HG03558 (cell line): ENCODE results near the gene DNASE2B.

Experiments
- ATAC-seq: cut with Tn5 transposase; IDR thresholded peaks from one replicate; pipeline ENCODE4 v1.9.1; 2021; ENCODE audit warnings: moderate number of reproducible peaks; ENCODE audit not compliant: unreplicated experiment; ENCODE audit errors: extremely low read depth

DNASE2B gene, protein sequence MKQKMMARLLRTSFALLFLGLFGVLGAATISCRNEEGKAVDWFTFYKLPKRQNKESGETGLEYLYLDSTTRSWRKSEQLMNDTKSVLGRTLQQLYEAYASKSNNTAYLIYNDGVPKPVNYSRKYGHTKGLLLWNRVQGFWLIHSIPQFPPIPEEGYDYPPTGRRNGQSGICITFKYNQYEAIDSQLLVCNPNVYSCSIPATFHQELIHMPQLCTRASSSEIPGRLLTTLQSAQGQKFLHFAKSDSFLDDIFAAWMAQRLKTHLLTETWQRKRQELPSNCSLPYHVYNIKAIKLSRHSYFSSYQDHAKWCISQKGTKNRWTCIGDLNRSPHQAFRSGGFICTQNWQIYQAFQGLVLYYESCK

GRCh38 chr1:84398175-84399155 lies at the start of gene DNASE2B:
TSS of gene DNASE2B (plus strand) at chr1:84398484. CDS start at chr1:84398565, 81 bp downstream.
- no peak for ATAC-seq

GRCh38 chr1:84348759-84349158 lies 49.5 kb upstream of the DNASE2B start:
- ATAC-seq, result no peak

- no peak for ATAC-seq
Observed at GRCh38 chr1:84350104-84350503, 48.2 kb upstream of the DNASE2B start.

- ATAC-seq, result no peak
Observed at GRCh38 chr1:84350550-84350949, 47.7 kb upstream of the DNASE2B start.

- ATAC-seq, result no peak
Observed at GRCh38 chr1:84352298-84353106, 45.8 kb upstream of the DNASE2B start.

- no peak for ATAC-seq
Observed at GRCh38 chr1:84353695-84354094, 44.6 kb upstream of the DNASE2B start.

DNA sequence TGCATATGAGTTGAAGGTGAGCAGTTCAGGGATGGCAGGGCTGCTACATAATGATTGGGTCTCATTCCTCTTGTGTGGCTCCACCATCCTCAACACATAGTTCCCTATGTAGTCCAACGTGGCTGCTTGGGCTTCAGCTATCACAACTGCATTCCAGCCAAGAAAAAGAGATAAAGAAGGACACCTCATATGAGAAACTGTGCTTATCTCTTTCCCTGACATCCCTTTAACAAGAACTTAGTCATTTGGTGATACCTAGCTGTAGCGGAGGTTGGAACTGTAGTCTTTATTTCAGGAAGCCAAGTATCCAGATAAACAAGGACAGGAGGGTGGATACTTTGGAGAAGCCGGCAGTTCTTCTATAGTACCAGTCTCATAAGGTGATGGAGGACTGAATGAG lies 42.7 kb upstream of the DNASE2B start:
- ATAC-seq, result no peak

DNA sequence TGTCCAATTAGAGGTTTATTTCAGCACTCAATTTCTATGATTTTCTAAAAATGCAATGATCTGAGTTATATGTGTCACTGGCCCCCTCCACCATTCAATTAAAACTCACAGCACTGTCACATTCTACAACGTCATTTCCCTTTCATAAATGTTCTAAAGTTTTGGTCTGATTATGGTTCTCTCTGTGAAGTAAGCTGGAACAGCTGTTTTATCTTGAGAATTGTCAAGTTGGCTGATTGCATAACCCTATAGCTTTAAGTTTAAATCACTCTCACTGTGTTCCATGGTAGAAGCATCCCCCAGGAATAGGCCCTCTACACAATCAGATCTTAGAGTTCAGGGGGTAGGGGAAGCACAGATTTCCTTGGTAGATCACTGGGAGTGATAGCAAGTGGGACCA lies 41.4 kb upstream of the DNASE2B start:
- no peak for ATAC-seq

DNA sequence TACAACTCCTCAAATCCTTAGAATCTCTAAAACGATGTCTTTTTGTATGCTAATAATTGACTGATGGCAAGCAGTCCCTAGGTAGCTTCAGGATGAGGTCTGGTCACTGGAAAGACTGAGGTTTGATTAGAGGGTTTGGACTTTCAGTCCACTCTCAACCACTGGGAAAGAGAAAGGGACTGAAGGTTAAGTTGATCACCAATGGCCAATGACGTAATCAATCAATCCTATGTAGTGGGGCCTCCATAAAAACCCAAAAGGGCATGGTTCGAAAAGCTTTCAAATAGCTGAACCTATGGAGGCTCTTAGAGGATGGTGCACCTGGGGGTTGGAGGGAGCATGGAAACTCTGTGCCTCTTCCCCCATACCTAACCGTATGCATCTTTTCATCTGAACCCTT lies 39.6 kb upstream of the DNASE2B start:
- ATAC-seq, result no peak

GRCh38 chr1:84360316-84360715 lies 38.0 kb upstream of the DNASE2B start:
- no peak for ATAC-seq

DNA sequence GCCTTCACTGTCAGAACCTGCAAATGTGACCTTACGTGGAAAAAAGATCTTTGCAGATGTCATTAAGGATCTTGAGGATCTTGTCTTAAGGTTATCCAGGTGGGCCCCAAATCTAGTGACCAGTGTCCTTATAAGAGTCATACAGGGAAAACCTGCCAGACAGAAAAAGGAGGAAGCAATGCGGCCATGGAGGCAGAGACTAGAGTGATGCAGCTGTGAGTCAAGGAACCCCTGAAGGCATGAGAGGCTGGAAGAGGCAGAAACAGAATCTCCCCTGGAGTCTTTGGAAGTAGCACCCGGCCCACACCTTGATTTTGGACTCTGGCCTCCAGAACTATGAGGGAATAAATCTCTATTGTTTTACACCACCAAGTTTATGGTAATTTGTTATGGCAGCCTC lies 36.5 kb upstream of the DNASE2B start:
- no peak for ATAC-seq

GRCh38 chr1:84363019-84363418 lies 35.3 kb upstream of the DNASE2B start:
- ATAC-seq, result no peak

GRCh38 chr1:84363622-84364021 lies 34.7 kb upstream of the DNASE2B start:
- no peak for ATAC-seq

GRCh38 chr1:84365225-84366221 lies 32.8 kb upstream of the DNASE2B start:
- no peak for ATAC-seq

DNA sequence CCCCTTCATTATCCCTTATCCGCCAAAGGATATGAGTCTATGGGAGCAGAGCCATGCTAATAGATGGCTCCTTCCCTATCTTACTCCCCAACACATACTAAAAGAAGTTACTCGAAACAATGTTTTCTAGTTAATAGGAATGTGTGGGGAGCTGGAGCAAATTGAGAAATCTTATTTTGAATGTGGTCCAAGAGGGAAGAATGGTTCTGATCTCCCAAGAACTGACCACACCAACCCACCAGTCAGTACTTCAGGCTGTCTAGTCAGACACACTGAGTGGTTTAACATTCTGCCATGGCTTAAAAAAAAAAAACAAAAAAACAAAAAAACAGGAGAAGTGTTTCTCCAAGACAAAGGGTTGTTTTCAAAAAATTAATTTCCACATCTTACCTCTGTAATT lies 31.5 kb upstream of the DNASE2B start:
- ATAC-seq, result no peak

GRCh38 chr1:84367219-84367618 lies 31.1 kb upstream of the DNASE2B start:
- no peak for ATAC-seq

DNA sequence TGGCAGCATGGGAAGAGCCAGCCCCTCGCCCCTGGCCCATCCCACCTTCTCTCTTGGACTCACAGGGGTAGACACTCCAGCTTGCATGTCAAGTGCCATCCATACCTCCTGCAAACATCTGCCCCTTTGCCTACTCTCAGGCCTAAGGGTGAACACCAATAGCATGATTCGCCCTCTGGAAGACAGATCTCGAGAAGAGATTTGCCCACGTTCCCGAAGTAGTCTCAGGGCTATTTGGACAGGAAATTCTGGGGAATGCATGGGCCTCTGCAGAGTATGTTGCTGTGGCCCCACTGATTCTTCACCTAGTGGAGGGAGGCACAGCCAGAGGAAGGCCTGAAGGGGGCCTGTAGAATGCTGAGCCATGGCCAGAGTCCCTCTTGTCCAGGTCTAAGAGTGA lies 29.8 kb upstream of the DNASE2B start:
- no peak for ATAC-seq

GRCh38 chr1:84370266-84370665 lies 28.0 kb upstream of the DNASE2B start:
- ATAC-seq, result no peak

GRCh38 chr1:84370831-84371394 lies 27.4 kb upstream of the DNASE2B start:
- no peak for ATAC-seq
